HG02642 (cell line): ENCODE results near the gene FARP1.
"Not testable (repeated sequence)": the region's sequence is repeated elsewhere in the genome, so short reads cannot be mapped to it uniquely, and the experiment has no call there.

Experiments used
- ATAC-seq: cut with Tn5 transposase; IDR thresholded peaks from one replicate; pipeline ENCODE4 v1.9.1; 2021; ENCODE audit warnings: mild to moderate bottlenecking; ENCODE audit not compliant: unreplicated experiment, poor library complexity

FARP1 gene

GRCh38 chr13:98251708-98252107 is 108.8 kb downstream of the FARP1 start:
- no peak for ATAC-seq

GRCh38 chr13:98252931-98253470 is 110.1 kb downstream of the FARP1 start:
- ATAC-seq = no peak

- no peak for ATAC-seq
Measured at GRCh38 chr13:98253526-98253925, 110.6 kb downstream of the FARP1 start.

GRCh38 chr13:98254513-98254912 is 111.6 kb downstream of the FARP1 start:
- no peak for ATAC-seq

GRCh38 chr13:98258226-98258625 is 115.3 kb downstream of the FARP1 start:
- no peak for ATAC-seq

GRCh38 chr13:98260357-98261164 is 117.7 kb downstream of the FARP1 start:
- no peak for ATAC-seq

- ATAC-seq = no peak
Measured at GRCh38 chr13:98261165-98261702, 118.3 kb downstream of the FARP1 start.

- no peak for ATAC-seq
Measured at GRCh38 chr13:98262292-98262691, 119.4 kb downstream of the FARP1 start.

GRCh38 chr13:98263841-98264240 is 120.9 kb downstream of the FARP1 start:
- no peak for ATAC-seq

GRCh38 chr13:98264877-98265276 is 122.0 kb downstream of the FARP1 start:
- ATAC-seq = no peak

GRCh38 chr13:98265692-98266551 is 123.0 kb downstream of the FARP1 start:
- no peak for ATAC-seq

GRCh38 chr13:98267080-98267912 is 124.4 kb downstream of the FARP1 start:
- ATAC-seq = peak; percentile 63

GRCh38 chr13:98269386-98269785 is 126.5 kb downstream of the FARP1 start:
- no peak for ATAC-seq

- no peak for ATAC-seq
Measured at GRCh38 chr13:98270819-98271218, 127.9 kb downstream of the FARP1 start.

GRCh38 chr13:98271646-98272045 is 128.8 kb downstream of the FARP1 start:
- not testable (repeated sequence) for ATAC-seq

GRCh38 chr13:98272549-98272948 is 129.7 kb downstream of the FARP1 start:
- no peak for ATAC-seq

- no peak for ATAC-seq
Measured at GRCh38 chr13:98273067-98273823, 130.4 kb downstream of the FARP1 start.

GRCh38 chr13:98273824-98274742 is 131.2 kb downstream of the FARP1 start:
- no peak for ATAC-seq
